Right lobe of liver (tissue), 6 donors: ENCODE results near the gene STK16. TPM values are rescaled to one million over a fixed set of nuclear protein-coding genes. Genes with fewer than 3 reads are reported as not detected.

Experiments used
- ATAC-seq, 4 donors: fragments of 200-7000 bp; cut with Tn5 transposase; one replicate each; pipeline ENCODE4 v1.9.1; 2020; ENCODE audit warnings: mild to moderate bottlenecking in 4 of 4, moderate library complexity in 4 of 4
- DNase-seq, 3 donors: peaks; one replicate each; pipeline ENCODE4 v3.0.0-alpha.2; 2020
- H3K27ac ChIP-seq, 3 donors: fragments of 200-600 bp; one replicate each; pipeline ENCODE4 v1.8.0; 2022
- H3K27me3 ChIP-seq, 2 donors: fragments of 200-600 bp; one replicate each; pipeline ENCODE4 v1.8.0; 2022
- H3K36me3 ChIP-seq, 4 donors: fragments of 200-600 bp; sonication (generic) in 1 of 4; one replicate each; pipeline versions ENCODE4 v1.5.1 to v1.8.0; 2017 to 2022; ENCODE audit warnings: control low read depth in 1 of 4
- H3K4me1 ChIP-seq, 4 donors: fragments of 200-600 bp; sonication (generic) in 1 of 4; one replicate each; pipeline versions ENCODE4 v1.5.1 to v1.8.0; 2017 to 2022; ENCODE audit warnings: control low read depth in 1 of 4
- H3K4me3 ChIP-seq, 3 donors: fragments of 200-600 bp; one replicate each; pipeline ENCODE4 v1.8.0; 2022
- H3K9me3 ChIP-seq, 4 donors: fragments of 200-600 bp; sonication (generic) in 1 of 4; one replicate each; pipeline versions ENCODE4 v1.5.1 to v1.8.0; 2017 to 2022; ENCODE audit warnings: control low read depth in 1 of 4
- CTCF ChIP-seq, 4 donors: fragments of 200-600 bp in 3 of 4; fragments of 450-650 bp in 1 of 4; IDR thresholded peaks; one replicate each; pipeline versions ENCODE4 v1.5.1 to v1.8.0; 2016 to 2022; ENCODE audit warnings: antibody characterized with exemption in 4 of 4, mild to moderate bottlenecking in 2 of 4
- POLR2A ChIP-seq: fragments of 450-650 bp; IDR thresholded peaks from one replicate; pipeline ENCODE4 v1.6.1; 2017; ENCODE audit warnings: antibody characterized with exemption, mild to moderate bottlenecking
- WGBS: methylation state at CpG from one replicate; pipeline ENCODE4 v1.1.6; 2018; ENCODE audit warnings: low coverage, low lambda C conversion rate; ENCODE audit not compliant: insufficient coverage; ENCODE audit errors: missing lambda C conversion rate; 5-methylcytosine and 5-hydroxymethylcytosine counted together
- intact Hi-C, 2 donors: fragments of 100-400 bp; cut with DNase I; formaldehyde crosslinking; loops; one replicate each; pipeline versions ENCODE4 v1.11.2 to v1.14.1; 2022
- total RNA-seq, 6 experiments: library from RNA; depleted of rRNA in 2 of 6; stranded (reverse); fragments of >200 nt in 2 of 6; fragmentation: NEBNext Ultra II Directional in 3 of 6; extraction: Animal tissue kit (Norgen Biotek cat#: 25700) in 3 of 6; gene quantifications; one replicate each; pipeline versions ENCODE4 v1.1.0 to v1.2.4, GENCODE V29; 2016 to 2023
- donor health status: DM: no; HTN: yes; CAD: no.
- donor health status: DM: no; HTN: no; CAD: no.
- donor health status: DM: no; HTN: no; CAD: no.
- donor health status: DM: no; HTN: yes; CAD: no.
- donor health status: DM: no; HTN: yes; CAD: no.

The STK16 gene
- total RNA-seq, 6 experiments from 2014 or later, result 17.7 to 28.1 (median 21.9) TPM

GRCh38 chr2:219246559-219246958, 1.3 kb downstream of the STK16 start:
- no peak overlapping the region for H3K4me3 ChIP-seq
- intact Hi-C loops, result no loop called here
- peaks cover 2 to 57% (median 25%) of the 10 kb centered on the region in 4 donors for H3K4me1 ChIP-seq
- H3K9me3 ChIP-seq, result no peaks in the 10 kb centered on the region
- H3K27me3 ChIP-seq, result no peaks in the 10 kb centered on the region
- ATAC-seq (no peak), DNase-seq (no peak)
- peaks cover 0 to 5% (median 2%) of the 10 kb centered on the region in 4 donors for H3K36me3 ChIP-seq
- 92% methylated on average over 8 of the region's 10 CpGs for WGBS
- TF ChIP-seq CTCF (IDR thresholded peaks at IDR 0.05), result no peak
- TF ChIP-seq POLR2A, result no peak
- no peak overlapping the region for H3K27ac ChIP-seq

- DNase-seq (no peak), ATAC-seq (no peak)
- peaks cover 0 to 5% (median 2%) of the 10 kb centered on the region in 4 donors for H3K36me3 ChIP-seq
- H3K27me3 ChIP-seq, result no peaks in the 10 kb centered on the region
- TF ChIP-seq POLR2A, result peak; percentile 18
- TF ChIP-seq CTCF (IDR thresholded peaks at IDR 0.05), result no peak
- intact Hi-C loops, result no loop called here
- no peak overlapping the region for H3K4me3 ChIP-seq
- no peaks in the 10 kb centered on the region for H3K9me3 ChIP-seq
- H3K27ac ChIP-seq, result peak overlapping the region in 2 of 3 donors; percentile 85 to 94
- H3K4me1 ChIP-seq, result peaks cover 2 to 57% (median 29%) of the 10 kb centered on the region in 4 donors
- 73% methylated on average over 4 of the region's 17 CpGs for WGBS
Observed at GRCh38 chr2:219247678-219248642, 2.7 kb downstream of the STK16 start.

- WGBS, result 58% methylated on average over 2 of the region's 2 CpGs
- Histone ChIP-seq H3K27me3 (no peaks in the 10 kb centered on the region), H3K27ac (peak overlapping the region; percentile 76 to 94 (median 85)), H3K4me3 (peak overlapping the region in 1 of 3 donors; percentile 17), H3K9me3 (no peaks in the 10 kb centered on the region), H3K4me1 (peaks cover 2 to 57% (median 30%) of the 10 kb centered on the region in 4 donors), H3K36me3 (peaks cover 0 to 5% (median 2%) of the 10 kb centered on the region in 4 donors)
- ATAC-seq (no peak), DNase-seq (no peak)
- intact Hi-C loops, result no loop called here
- TF ChIP-seq CTCF (IDR thresholded peaks at IDR 0.05) (no peak), POLR2A (no peak)
Observed at GRCh38 chr2:219248845-219249202, 3.5 kb downstream of the STK16 start.

GRCh38 chr2:219249203-219249980, 4.1 kb downstream of the STK16 start:
- intact Hi-C loops, result no loop called here
- no peaks in the 10 kb centered on the region for H3K9me3 ChIP-seq
- DNase-seq, result peak; percentile 83 to 91 (median 90)
- ATAC-seq, result peak; percentile 67 to 76 (median 73)
- no peaks in the 10 kb centered on the region for H3K27me3 ChIP-seq
- peak overlapping the region; percentile 76 to 94 (median 85) for H3K27ac ChIP-seq
- 0% methylated on average over 4 of the region's 7 CpGs for WGBS
- TF ChIP-seq CTCF (IDR thresholded peaks at IDR 0.05) (no peak), POLR2A (peak; percentile 76)
- H3K4me1 ChIP-seq, result peaks cover 2 to 57% (median 30%) of the 10 kb centered on the region in 4 donors
- H3K36me3 ChIP-seq, result peaks cover 0 to 5% (median 2%) of the 10 kb centered on the region in 4 donors
- H3K4me3 ChIP-seq, result peak overlapping the region in 1 of 3 donors; percentile 17
